Right atrium auricular region (tissue), 2 donors: ENCODE measurements around the gene CEP72. TPM values are rescaled to one million over a fixed set of nuclear protein-coding genes. Genes with fewer than 3 reads are reported as not detected.
A peak's percentile ranks its signal among the peaks of the same experiment; 100 is the strongest.
"Not testable (repeated sequence)": the region's sequence is repeated elsewhere in the genome, so short reads cannot be mapped to it uniquely, and the experiment has no call there.

Experiments
- DNase-seq: peaks from one replicate; pipeline ENCODE4 v3.0.0-alpha.2; 2019; ENCODE audit warnings: low spot score
- H3K27ac ChIP-seq, 2 donors: fragments of 200-600 bp; sonication (generic); 1 replicate in 1 of 2; 2 replicates in 1 of 2; pipeline ENCODE4 v1.5.1; 2016 to 2019
- H3K27me3 ChIP-seq, 2 donors: fragments of 200-600 bp; sonication (generic); one replicate each; pipeline versions ENCODE4 v1.5.1 to v1.6.0; 2017 to 2019
- H3K36me3 ChIP-seq: fragments of 200-600 bp; sonication (generic); one replicate; pipeline ENCODE4 v1.5.1; 2016
- H3K4me1 ChIP-seq, 2 donors: fragments of 200-600 bp; sonication (generic); one replicate each; pipeline versions ENCODE4 v1.5.1 to v1.6.0; 2017 to 2019
- H3K4me3 ChIP-seq, 2 donors: fragments of 200-600 bp; sonication (generic); 1 replicate in 1 of 2; 2 replicates in 1 of 2; pipeline ENCODE4 v1.5.1; 2017 to 2019; ENCODE audit warnings: mild to moderate bottlenecking in 1 of 2, moderate library complexity in 1 of 2
- H3K9me3 ChIP-seq, 2 donors: fragments of 200-600 bp; sonication (generic); one replicate each; pipeline ENCODE4 v1.5.1; 2019
- CTCF ChIP-seq, 2 donors: fragments of 200-600 bp; sonication (generic); IDR thresholded peaks; one replicate each; pipeline ENCODE4 v1.5.1; 2019; ENCODE audit warnings: antibody characterized with exemption in 2 of 2
- total RNA-seq, 2 donors: library from RNA; depleted of rRNA; stranded (reverse); fragments of >200 nt; gene quantifications; one replicate each; pipeline ENCODE4 v1.1.0, GENCODE V29; 2016

Gene CEP72
- total RNA-seq, 2 donors from 2014 or later, result 0.41 to 1.0 TPM

DNA sequence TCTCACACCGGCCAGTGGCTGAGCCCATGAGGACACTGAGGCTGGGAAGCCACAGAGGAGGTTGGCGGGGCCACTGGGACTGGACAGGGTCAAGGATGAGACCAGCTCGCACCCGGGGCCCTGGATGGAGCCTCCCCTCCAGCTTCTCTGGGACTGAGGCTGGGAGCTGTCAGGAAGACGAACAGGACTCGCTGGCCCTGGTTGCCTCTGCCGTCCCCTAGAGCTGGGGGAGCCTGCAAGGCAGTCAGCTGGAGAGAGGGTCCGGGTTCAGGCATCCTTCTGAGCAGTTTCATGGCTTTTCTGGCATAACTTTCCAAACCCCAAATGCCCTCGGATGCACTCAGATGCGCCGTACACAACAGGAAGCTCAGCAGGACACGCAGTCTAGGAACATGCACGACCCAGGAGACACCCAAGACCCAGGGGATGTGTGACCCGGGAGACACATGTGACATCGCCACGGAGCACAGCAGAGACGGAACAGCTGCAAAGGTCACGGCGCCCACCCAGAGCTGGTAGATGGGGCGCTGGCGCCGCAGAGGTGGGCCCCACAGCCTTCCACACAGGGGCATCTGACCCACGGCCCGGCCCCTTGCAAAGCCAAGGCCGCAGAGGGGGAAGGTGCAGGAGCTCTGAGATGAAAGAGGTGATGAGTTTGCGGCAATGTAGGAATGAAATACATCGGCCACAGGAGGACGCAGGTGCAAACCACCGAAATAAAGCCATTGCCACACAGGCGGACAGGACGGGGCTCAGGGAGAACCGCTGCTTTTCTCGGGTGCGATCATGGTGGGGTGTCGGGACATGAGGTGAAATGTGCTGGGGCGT is 63.9 kb downstream of the CEP72 start:
- Histone ChIP-seq H3K9me3 (no peaks in the 10 kb centered on the region), H3K4me1 (peaks cover 0 to 39% of the 10 kb centered on the region in 2 donors), H3K36me3 (no peaks in the 10 kb centered on the region), H3K27ac (no peak overlapping the region), H3K4me3 (no peak overlapping the region), H3K27me3 (no peaks in the 10 kb centered on the region)
- TF ChIP-seq CTCF (IDR thresholded peaks at IDR 0.05), result no peak
- no peak for DNase-seq

- Histone ChIP-seq H3K4me3 (no peak overlapping the region), H3K4me1 (peaks cover 0 to 33% of the 10 kb centered on the region in 2 donors), H3K9me3 (no peaks in the 10 kb centered on the region), H3K27me3 (no peaks in the 10 kb centered on the region), H3K27ac (no peak overlapping the region), H3K36me3 (no peaks in the 10 kb centered on the region)
- no peak for TF ChIP-seq CTCF (IDR thresholded peaks at IDR 0.05)
- peak; percentile 49 for DNase-seq
These were observed 64.5 kb downstream of the CEP72 start for GRCh38 chr5:676699-677076.

DNA sequence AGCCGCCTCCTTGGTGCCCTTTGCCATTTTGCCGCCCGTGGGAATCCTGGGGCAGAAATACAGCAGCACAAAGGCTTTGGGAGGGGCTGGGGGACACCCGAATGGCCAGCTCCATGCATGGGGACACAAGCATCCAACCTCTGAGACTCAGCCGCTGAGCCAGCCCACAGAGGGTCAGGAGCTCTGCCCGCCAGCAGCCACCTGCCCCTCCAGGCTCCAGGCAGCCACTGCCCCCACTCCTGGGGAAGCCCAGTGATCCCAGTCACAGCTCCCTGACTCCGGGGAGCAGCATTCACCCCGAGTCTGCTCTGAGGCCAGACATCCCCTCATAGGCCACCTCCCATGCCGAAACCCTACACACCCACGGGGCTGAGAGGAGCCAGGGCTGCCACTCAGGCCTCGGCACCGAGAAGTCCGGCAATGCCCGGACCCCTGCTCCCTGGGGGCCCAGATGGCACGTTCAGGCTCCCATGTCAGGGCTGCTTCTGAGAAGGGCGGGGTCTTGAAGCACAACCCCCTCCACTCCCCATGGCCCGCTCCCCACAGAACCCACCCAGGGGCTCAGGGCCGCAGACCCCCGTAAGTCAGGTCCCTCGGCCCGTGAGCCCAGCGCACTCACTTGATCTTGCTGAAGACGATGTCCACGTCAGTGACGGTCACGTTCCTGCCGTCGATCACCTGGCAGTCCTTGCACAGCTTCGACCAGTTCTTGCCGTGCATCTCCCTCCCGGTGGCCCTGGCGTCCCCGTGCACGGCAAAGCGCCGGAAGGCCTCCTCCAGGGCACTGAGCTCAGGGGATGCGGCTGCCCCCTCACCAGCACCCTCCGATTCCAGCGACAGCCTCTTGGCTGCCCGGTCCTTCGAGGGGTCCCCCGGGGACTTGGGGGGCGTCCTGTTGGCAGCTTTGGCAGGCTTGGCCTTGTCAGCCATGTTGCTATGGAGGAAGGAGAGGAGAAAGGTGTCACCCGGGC is 65.3 kb downstream of the CEP72 start:
- H3K4me1 ChIP-seq, result peaks cover 0 to 26% of the 10 kb centered on the region in 2 donors

GRCh38 chr5:678521-678920 is 66.4 kb downstream of the CEP72 start:
- H3K36me3 ChIP-seq, H3K27me3 ChIP-seq, H3K4me3 ChIP-seq, H3K27ac ChIP-seq, DNase-seq, H3K9me3 ChIP-seq: not testable (repeated sequence)
- H3K4me1 ChIP-seq, result peaks cover 0 to 15% of the 10 kb centered on the region in 2 donors

More for the DNA sequence above, 65.3 kb downstream of the CEP72 start:
- no peaks in the 10 kb centered on the region for H3K36me3 ChIP-seq
- H3K27me3 ChIP-seq, result no peaks in the 10 kb centered on the region
- H3K27ac ChIP-seq, result no peak overlapping the region
- no peak overlapping the region for H3K4me3 ChIP-seq
- DNase-seq, result peak; percentile 48
- TF ChIP-seq CTCF (IDR thresholded peaks at IDR 0.05), result no peak
- H3K9me3 ChIP-seq, result no peaks in the 10 kb centered on the region

DNA sequence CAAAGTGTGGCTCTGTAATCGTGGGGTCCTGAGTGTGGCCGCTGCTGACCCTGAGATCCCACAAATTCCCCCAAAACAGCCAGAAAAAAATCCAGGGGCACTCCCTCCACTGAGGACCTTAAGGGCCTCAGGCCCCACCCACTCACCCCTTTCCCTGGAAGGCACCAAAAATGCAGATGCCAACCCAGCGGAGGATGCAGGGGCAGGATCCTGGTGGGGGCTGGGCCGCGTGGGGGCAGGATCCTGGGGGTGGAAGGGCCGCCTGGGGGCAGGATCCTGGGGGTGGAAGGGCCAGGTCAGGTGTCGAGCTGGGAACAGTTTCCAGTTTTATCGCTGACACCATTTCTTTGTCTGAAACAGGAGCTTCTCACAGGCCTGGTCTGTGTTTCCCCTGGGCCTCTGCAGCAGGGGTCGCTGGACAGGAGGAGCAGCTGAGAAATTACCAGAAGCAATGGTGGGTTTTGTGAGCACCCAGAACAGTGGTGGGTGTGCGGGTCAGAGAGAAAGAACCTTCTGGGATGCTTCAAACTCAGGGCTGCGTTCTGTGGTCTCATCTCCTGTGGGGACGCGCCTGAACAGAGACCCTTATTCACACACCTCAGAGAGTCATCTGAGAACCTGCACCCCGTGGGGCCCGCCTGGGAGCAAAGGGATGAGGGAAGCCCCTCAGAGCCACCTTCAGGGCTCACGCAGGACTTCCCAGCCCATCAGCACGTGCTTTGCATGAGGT is 67.2 kb downstream of the CEP72 start:
- H3K27ac ChIP-seq, H3K4me1 ChIP-seq, H3K4me3 ChIP-seq, H3K36me3 ChIP-seq, DNase-seq, H3K27me3 ChIP-seq, H3K9me3 ChIP-seq: not testable (repeated sequence)

- not testable (repeated sequence) for H3K4me3 ChIP-seq, H3K27me3 ChIP-seq, H3K9me3 ChIP-seq, H3K27ac ChIP-seq, H3K4me1 ChIP-seq, DNase-seq, H3K36me3 ChIP-seq
These were observed 68.1 kb downstream of the CEP72 start for GRCh38 chr5:680118-680795.

GRCh38 chr5:680836-681235 is 68.7 kb downstream of the CEP72 start:
- H3K4me3 ChIP-seq, H3K4me1 ChIP-seq, H3K36me3 ChIP-seq, H3K27me3 ChIP-seq, H3K9me3 ChIP-seq, H3K27ac ChIP-seq, DNase-seq: not testable (repeated sequence)

DNA sequence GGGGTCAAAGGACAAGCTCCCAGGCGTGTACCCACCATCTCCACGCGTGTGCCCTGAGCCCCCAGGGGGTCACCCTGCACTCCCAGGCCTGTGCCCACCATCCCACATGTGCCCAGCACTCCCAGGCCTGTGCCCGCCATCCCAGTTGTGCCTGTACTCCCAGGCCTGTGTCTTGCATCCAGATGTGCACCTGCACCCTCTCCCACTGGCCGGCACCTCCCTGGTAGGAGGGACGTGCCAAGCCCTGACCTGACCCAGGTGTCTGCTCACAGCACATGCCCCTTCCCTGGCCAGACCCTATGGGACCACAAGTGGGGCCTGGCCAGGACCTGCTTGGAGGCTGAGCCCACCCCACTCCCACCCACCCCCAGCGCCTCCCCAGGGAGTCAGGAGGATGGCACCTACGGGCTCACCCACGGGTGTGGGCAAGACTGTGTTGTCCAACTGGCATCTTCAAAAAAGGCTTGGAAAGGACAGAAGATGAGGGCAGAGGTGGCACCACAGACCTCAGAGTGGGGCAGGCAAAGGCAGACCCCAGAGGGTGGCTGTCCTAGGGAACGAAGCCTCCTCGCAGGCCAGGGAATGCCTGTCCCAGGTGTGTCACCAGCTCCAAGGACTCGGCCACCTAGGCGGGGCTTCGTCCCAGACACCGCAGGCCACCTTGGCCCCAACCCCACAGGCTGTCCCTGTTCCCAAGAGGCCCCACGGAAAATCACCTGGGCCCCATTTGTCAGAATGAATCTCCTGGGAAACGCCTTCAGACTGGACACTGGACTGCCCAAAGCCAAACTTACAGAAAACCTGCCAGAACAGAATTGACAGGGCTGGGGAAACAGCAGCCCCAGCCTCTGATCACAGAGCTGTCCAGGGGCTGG is 69.4 kb downstream of the CEP72 start:
- H3K27me3 ChIP-seq, H3K4me1 ChIP-seq, H3K36me3 ChIP-seq, H3K4me3 ChIP-seq, DNase-seq, H3K9me3 ChIP-seq, H3K27ac ChIP-seq: not testable (repeated sequence)

GRCh38 chr5:682216-682615 is 70.1 kb downstream of the CEP72 start:
- not testable (repeated sequence) for H3K27me3 ChIP-seq, H3K36me3 ChIP-seq, H3K4me1 ChIP-seq, H3K9me3 ChIP-seq, DNase-seq, H3K4me3 ChIP-seq
- H3K27ac ChIP-seq, result peak overlapping the region in 1 of 2 donors; percentile 41
